22Rv1 (cell line): ENCODE results near the gene CSF1R.

Experiments
- ZFX ChIP-seq: fragments of 450-650 bp; IDR thresholded peaks from 2 replicates; pipeline ENCODE4 v1.6.1; 2017; ENCODE audit warnings: antibody characterized with exemption, borderline replicate concordance
- TF ChIP-seq, protein P1 (sequence below): fragments of 450-650 bp; IDR thresholded peaks from 2 replicates; pipeline ENCODE4 v1.5.1; 2017; ENCODE audit warnings: mild to moderate bottlenecking

DNA sequence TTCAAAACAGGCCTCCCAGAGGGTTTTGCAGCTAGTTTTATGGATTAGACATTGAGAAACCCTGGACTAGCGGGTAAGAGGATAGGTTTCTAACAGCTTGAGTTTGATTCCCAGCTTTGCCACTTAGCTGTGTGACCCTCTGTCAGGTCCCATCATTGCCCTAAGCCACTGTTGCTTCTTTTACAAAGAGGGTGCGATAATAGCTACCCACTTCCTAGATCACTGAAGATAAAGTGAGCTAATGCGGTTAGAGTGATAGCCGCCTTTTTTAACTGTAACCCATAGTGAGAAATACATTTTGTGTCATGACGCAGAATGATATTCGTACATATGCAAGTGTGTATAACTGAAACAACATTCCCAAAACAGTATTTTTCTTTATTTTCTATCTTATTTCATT, 40.3 kb downstream of the CSF1R start:
- TF ChIP-seq, protein P1, sequence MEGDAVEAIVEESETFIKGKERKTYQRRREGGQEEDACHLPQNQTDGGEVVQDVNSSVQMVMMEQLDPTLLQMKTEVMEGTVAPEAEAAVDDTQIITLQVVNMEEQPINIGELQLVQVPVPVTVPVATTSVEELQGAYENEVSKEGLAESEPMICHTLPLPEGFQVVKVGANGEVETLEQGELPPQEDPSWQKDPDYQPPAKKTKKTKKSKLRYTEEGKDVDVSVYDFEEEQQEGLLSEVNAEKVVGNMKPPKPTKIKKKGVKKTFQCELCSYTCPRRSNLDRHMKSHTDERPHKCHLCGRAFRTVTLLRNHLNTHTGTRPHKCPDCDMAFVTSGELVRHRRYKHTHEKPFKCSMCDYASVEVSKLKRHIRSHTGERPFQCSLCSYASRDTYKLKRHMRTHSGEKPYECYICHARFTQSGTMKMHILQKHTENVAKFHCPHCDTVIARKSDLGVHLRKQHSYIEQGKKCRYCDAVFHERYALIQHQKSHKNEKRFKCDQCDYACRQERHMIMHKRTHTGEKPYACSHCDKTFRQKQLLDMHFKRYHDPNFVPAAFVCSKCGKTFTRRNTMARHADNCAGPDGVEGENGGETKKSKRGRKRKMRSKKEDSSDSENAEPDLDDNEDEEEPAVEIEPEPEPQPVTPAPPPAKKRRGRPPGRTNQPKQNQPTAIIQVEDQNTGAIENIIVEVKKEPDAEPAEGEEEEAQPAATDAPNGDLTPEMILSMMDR: no peak
- no peak for TF ChIP-seq ZFX
